Activated T-helper 1 cell treated with anti-CD3 and anti-CD28 coated beads, Interleukin-12 subunit alpha, Interleukin-12 subunit beta, Interleukin-2, Interleukin-4 antibody, amounts not matched to agents 30 ng/mL and 10 ng/mL and 1 ng/mL, durations not matched to agents 14 hours and 24 hours and 36 hours (primary cell): ENCODE results near the gene C17orf114.
"Not testable (repeated sequence)": the region's sequence is repeated elsewhere in the genome, so short reads cannot be mapped to it uniquely, and the experiment has no call there.

ENCODE experiments used
- DNase-seq: peaks from one replicate; pipeline ENCODE4 v3.0.0; 2021; ENCODE audit warnings: low spot score
- H3K27ac Mint-ChIP-seq: one replicate; pipeline ENCODE4 v1.8.0; 2021; ENCODE audit warnings: mild to moderate bottlenecking, mixed read lengths
- H3K27me3 Mint-ChIP-seq: one replicate; pipeline ENCODE4 v1.8.0; 2022; ENCODE audit warnings: mild to moderate bottlenecking, moderate library complexity, mixed read lengths; ENCODE audit not compliant: insufficient read depth
- H3K36me3 Mint-ChIP-seq: one replicate; pipeline ENCODE4 v1.8.0; 2021; ENCODE audit warnings: low read depth, mixed read lengths
- H3K4me1 Mint-ChIP-seq: one replicate; pipeline ENCODE4 v1.8.0; 2021; ENCODE audit warnings: low read depth, mixed read lengths
- H3K4me3 Mint-ChIP-seq: one replicate; pipeline ENCODE4 v1.8.0; 2021; ENCODE audit warnings: mild to moderate bottlenecking, moderate library complexity, mixed read lengths
- H3K9me3 Mint-ChIP-seq: one replicate; pipeline ENCODE4 v1.8.0; 2021; ENCODE audit warnings: mixed read lengths
- intact Hi-C: fragments of 100-400 bp; cut with micrococcal nuclease; formaldehyde crosslinking; loops from one replicate; pipeline ENCODE4 v1.15.1; 2024

C17orf114 gene

DNA sequence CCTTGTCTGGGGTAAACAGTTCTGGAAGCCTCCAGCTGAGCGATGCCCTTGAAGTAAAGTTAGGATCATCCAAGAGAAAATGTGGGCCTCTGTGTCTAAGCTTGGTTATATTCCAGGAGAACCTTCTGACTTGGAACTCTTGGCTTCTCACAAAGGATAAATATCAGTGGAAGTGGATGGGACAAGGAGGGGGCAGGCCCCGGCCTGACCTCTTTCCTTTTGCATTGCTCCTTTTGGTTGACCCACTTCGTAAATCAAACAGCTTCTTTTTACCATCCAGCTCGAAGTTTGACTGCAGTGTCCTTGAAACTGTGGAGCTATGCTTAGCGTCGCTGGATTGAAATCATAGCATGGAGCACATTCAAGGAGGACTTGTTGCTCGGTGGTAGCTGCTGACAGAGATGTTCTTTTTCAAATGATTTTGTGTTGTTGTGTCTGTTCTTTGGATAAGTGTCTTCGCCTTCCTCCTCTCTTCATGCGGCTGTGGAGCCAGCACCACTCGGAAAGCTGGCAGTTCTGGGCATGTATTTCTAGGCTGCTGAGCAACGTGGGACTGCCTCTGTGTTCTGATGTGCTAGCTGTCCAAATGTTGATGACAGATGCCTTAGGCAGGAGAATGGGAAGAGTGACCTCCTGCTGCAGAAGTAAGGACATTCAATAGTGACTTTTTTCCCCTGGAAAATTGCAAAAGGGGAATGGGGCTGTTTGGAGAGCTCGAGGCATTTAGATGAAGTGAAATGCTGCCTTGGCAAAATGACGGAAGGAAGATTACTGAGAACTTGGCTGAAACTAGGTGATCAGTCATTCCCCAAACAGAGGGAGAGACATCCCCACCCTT, 35.6 kb upstream of the C17orf114 start:
- Mint-ChIP-seq H3K36me3 (peaks cover 12% of the 10 kb centered on the region), H3K4me3 (no peak overlapping the region), H3K9me3 (no peaks in the 10 kb centered on the region), H3K4me1 (peaks cover 70% of the 10 kb centered on the region), H3K27ac (no peak overlapping the region), H3K27me3 (no peaks in the 10 kb centered on the region)
- DNase-seq, result no peak
- intact Hi-C loops, result loop anchor here (5.0 kb wide), 1 partner anchor 50 kb away; no protein-coding TSS in a partner anchor

DNA sequence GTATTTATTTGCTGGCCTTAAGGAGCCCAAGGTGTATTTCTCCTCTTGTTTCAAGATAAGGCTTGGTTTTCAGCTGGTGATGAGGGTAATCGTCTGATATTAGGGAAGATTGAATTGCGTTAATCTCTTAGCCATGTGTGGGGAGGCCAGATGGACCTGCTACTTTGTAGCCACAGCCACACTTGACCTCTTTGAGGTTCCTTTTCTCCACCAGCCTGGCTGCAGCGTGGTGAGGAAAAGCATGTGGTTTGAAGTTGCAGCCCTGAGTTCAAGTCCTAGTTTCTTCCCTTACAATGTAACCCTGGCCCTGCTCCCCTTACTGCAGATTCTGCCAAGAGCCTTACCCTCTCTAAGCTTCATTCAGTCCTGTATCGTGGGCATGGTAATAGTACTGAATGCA, 34.1 kb upstream of the C17orf114 start:
- H3K36me3 Mint-ChIP-seq, result peaks cover 12% of the 10 kb centered on the region
- no peak for DNase-seq
- no peaks in the 10 kb centered on the region for H3K27me3 Mint-ChIP-seq
- intact Hi-C loops, result loop anchor here (5.0 kb wide), 1 partner anchor 51 kb away; no protein-coding TSS in a partner anchor
- peak overlapping the region; percentile 88 for H3K4me3 Mint-ChIP-seq
- no peaks in the 10 kb centered on the region for H3K9me3 Mint-ChIP-seq
- H3K4me1 Mint-ChIP-seq, result peaks cover 59% of the 10 kb centered on the region
- no peak overlapping the region for H3K27ac Mint-ChIP-seq

DNA sequence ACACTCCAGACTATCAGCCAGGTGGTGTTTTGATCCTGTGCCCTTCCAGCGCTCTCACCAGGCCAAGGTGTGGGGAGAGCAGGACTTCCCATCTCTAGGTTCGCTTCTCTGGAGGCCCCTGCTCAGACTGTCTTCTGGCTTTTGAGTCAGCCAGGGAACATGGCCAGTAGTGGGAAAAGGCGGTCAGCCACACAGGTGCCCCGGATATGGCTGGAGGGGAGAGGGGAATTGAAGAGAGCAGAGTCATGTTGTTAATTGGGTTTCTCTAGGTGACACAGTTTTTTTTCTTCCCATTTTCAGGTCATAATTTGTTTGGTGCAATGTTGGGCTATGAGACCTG, 32.5 kb upstream of the C17orf114 start:
- intact Hi-C loops, result loop anchor here (5.0 kb wide), 2 partner anchors 53 to 113 kb away; partner anchors contain the start of gene PFN1
- Mint-ChIP-seq H3K4me3 (peak overlapping the region; percentile 88), H3K27me3 (no peaks in the 10 kb centered on the region), H3K36me3 (peaks cover 9% of the 10 kb centered on the region), H3K4me1 (peaks cover 43% of the 10 kb centered on the region), H3K27ac (peak overlapping the region; percentile 87), H3K9me3 (no peaks in the 10 kb centered on the region)
- DNase-seq, result no peak

DNA sequence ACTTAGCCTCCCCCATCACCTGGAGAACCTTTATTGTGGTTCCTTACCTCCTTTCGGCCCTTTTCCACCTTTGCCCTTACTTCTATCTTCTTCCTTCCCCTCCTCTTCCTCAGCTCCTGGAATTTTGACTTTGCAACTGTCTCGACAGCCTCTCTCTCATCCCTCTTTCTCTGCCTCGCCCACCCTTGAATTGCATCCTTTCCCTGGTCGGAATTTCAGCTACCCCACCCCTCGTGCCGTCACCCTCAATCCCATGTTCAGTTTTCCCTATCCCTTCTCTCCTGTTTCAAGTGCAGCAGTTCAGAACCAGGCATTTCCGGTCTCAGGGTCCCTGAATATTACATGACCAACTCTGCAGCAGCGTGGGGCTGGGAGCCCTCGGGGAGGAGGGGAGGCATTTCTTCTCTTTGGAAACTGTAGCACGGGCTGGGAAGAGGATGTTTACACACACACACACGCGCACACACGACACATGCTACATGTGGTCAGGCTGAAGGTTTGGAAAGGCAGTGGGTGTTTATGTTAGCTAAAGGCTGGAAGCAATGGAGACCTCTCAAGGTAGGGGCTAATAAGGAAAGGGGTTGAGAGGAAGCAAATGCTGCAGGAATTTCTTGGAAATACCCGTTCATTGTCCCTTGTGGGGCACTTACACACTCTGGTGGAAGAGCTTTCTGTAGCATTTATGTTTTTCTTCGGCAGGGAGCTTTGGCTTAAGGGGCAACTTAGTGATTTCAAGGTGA, 32.0 kb upstream of the C17orf114 start:
- Mint-ChIP-seq H3K27me3 (no peaks in the 10 kb centered on the region), H3K27ac (peak overlapping the region; percentile 87), H3K4me1 (peaks cover 38% of the 10 kb centered on the region), H3K9me3 (no peaks in the 10 kb centered on the region), H3K36me3 (peaks cover 9% of the 10 kb centered on the region), H3K4me3 (peak overlapping the region; percentile 88)
- DNase-seq, result no peak
- intact Hi-C loops, result loop anchor here (1.0 to 5.0 kb wide), 5 partner anchors 27 to 124 kb away; partner anchors contain the start of genes ARRB2, MED11, PFN1 and PLD2

DNA sequence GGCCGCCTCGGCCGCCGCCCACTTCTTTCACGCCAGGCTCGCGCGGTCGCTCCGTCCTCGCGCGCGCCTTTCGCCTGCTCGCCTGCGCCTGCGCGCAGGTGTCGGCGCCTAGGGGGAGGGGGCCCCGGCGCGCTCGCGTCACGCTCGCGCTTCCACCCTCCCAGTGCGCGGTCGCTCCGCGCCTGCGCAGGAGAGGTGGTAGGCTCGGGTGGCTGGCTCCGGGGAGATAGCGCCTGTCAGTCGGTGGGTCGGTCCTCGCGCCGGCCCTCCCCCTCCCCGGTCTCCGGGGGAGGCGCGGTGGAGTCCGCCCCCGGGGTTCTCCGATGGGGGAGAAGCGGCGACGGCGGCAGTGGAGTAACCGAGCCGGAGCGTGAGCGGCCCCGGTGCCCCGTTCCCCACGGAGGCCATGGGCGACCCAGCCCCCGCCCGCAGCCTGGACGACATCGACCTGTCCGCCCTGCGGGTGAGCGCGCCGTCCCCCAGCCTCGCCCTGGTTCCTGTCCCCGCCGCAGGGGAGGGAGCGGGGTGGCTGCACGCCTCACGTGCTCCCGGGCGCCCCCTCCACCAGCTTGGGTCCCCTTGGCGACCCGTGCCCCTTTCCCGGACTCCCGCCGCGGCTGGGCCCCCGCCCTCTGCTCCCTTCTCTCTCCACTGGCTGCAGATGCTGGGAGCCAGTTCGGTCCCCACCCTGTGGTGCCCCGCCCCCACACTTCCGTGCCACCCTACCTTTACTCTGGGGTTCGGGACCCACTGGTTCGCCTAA, 31.2 kb upstream of the C17orf114 start, which contains the start of gene MINK1:
Gene MINK1 (plus strand): TSS at position 163 of the 763 bp plus-strand sequence. CDS start 244 bp downstream, at position 407.
- intact Hi-C loops, result loop anchor here (1.0 to 5.0 kb wide), 5 partner anchors 26 to 123 kb away; partner anchors contain the start of genes ARRB2, MED11, PFN1 and PLD2
- no peaks in the 10 kb centered on the region for H3K27me3 Mint-ChIP-seq
- peak within 1 kb of the TSS; percentile 93 for H3K4me3 Mint-ChIP-seq
- peaks cover 36% of the 10 kb centered on the region for H3K4me1 Mint-ChIP-seq
- H3K36me3 Mint-ChIP-seq, result peaks cover 9% of the 10 kb centered on the region
- peak within 1 kb of the TSS; percentile 99 for H3K27ac Mint-ChIP-seq
- DNase-seq, result peak; percentile 90
- no peaks in the 10 kb centered on the region for H3K9me3 Mint-ChIP-seq

DNA sequence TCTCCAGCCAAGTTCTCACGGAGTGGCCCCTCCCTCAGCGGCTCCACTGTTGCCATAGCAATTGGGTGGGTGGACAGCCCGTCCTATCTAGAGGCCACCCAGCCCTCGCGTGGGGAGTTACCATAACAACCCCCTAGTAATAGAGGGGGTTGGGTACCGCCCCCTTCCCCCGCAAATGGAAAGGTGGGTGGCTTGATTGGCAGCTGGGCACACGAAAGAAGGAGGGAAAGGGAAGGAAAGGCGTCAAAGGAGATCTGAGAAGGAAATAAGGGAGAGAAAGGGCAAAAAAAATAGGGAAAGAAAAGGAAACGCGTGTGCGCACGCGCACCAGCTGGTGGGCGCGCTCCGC, 30.7 kb upstream of the C17orf114 start:
- not testable (repeated sequence) for H3K27me3 Mint-ChIP-seq, H3K36me3 Mint-ChIP-seq, H3K9me3 Mint-ChIP-seq, DNase-seq
- Mint-ChIP-seq H3K4me3 (peak overlapping the region; percentile 93), H3K4me1 (peaks cover 32% of the 10 kb centered on the region), H3K27ac (peak overlapping the region; percentile 99)
- intact Hi-C loops, result loop anchor here (1.0 to 5.0 kb wide), 5 partner anchors 26 to 123 kb away; partner anchors contain the start of genes ARRB2, MED11, PFN1 and PLD2

DNA sequence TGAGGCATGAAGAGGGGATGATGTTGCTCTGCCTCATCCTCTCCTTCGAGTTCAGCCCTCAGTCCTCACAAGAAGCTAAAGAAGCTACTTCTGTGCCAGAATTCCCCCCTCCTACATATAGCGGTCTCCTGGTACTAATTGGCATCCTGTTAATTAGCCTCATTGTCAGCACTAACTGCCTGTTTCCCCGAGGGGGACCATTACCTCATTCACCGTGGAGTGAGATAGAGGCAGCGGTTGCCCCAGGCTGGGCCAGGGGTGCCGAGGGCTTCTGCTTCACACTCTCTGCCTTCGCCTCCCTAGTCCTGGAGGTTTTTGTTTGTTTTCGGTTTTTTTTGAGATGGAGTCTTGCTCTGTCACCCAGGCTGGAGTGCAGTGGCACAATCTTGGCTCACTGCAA, 25.3 kb upstream of the C17orf114 start:
- Mint-ChIP-seq H3K36me3 (no peaks in the 10 kb centered on the region), H3K9me3 (no peaks in the 10 kb centered on the region), H3K27me3 (no peaks in the 10 kb centered on the region), H3K4me1 (no peaks in the 10 kb centered on the region), H3K27ac (no peak overlapping the region), H3K4me3 (no peak overlapping the region)
- DNase-seq, result no peak
- intact Hi-C loops, result no loop called here

DNA sequence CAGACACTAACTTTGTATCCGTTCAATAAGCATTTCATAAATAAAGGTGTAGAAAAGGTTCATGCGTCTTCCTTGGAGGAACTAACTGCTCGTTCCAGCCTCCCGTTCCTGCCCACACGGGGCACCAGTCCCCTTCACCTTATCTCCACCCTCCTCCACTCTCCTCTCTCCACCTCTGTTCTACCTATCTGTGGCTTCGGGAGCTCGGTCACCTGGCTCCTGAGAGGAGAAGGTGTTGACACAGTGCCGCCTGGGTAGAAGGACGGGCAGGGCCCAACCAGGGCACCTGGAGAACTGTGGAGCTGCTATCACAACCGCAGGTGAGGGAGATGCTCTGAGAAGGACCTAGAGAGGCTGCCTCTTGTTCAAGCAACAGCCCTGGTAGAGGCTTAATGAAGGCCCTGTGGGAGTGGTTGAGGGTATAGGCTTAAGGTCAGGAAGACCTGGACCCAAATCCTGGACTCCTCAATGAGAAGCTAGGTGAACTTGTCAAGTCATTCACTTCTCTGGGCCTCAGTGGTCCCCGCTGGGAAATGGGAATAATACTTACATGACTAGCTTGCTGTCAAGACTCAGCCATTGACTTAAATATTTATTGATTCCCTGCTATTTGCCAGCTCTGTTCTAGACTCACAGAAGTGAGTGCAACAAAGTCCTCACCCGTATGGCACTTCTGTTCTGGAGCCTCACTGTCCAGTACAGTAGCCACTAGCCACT, 21.4 kb upstream of the C17orf114 start:
- Mint-ChIP-seq H3K9me3 (no peaks in the 10 kb centered on the region), H3K4me1 (no peaks in the 10 kb centered on the region), H3K27me3 (no peaks in the 10 kb centered on the region), H3K27ac (no peak overlapping the region), H3K4me3 (no peak overlapping the region), H3K36me3 (peaks cover 4% of the 10 kb centered on the region)
- no peak for DNase-seq
- intact Hi-C loops, result no loop called here

DNA sequence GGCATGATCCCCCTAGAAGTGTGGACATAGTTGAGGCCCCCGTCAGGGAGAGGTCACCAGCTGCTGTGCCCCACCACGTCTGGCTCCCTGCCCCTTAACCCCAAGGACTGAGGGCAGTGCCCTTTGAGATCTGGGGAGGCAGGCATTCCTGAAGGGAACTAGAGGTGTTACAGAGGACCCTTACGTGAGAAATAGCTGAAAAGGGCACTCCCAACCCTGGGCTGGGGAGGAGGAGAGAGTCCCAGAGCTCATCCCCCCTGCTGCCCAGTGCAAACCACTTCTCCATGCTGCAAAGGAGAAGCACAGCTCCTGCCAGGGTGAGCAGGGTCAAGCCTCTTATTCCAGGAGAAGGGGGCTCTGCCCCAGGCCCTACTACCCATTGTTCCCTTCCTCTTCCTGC, 20.7 kb upstream of the C17orf114 start:
- intact Hi-C loops, result no loop called here
- Mint-ChIP-seq H3K27me3 (no peaks in the 10 kb centered on the region), H3K4me3 (no peak overlapping the region), H3K9me3 (no peaks in the 10 kb centered on the region), H3K36me3 (peaks cover 4% of the 10 kb centered on the region), H3K4me1 (no peaks in the 10 kb centered on the region), H3K27ac (no peak overlapping the region)
- DNase-seq, result no peak

DNA sequence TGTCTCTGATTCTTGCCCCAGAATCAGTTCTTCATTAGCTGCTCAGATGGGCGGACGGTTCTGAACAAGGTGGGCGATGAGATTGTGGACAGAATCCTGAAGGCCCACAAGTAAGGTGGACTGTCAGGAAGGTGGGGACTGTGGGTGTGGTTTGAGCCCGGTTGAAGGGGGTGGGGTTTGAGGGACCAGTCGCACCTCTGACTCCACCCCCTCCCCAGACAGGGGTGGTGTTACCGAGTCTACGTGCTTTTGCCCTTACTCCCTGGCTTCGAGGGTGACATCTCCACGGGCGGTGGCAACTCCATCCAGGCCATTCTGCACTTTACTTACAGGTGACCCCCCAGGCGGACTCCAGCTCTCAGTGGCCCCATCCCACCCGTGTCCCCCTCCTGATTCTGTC, 16.1 kb upstream of the C17orf114 start:
- Mint-ChIP-seq H3K27ac (no peak overlapping the region), H3K27me3 (no peaks in the 10 kb centered on the region), H3K4me3 (no peak overlapping the region), H3K9me3 (no peaks in the 10 kb centered on the region), H3K4me1 (no peaks in the 10 kb centered on the region), H3K36me3 (peaks cover 12% of the 10 kb centered on the region)
- no peak for DNase-seq
- intact Hi-C loops, result no loop called here

DNA sequence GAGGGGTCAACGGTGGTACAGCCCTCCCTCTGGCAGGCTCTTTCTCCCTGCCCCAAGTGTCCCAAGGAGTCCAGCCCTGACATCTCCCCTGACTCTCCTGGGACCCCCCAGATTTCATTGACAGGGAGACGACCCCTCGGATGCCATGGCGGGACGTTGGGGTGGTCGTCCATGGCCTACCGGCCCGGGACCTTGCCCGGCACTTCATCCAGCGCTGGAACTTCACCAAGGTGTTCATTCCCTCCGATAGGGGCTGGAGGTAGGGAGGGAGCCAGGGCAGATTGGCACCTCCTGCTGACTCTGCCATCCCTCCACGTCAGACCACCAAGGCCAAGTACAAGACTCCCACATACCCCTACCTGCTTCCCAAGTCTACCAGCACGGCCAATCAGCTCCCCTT, 14.7 kb upstream of the C17orf114 start:
- Mint-ChIP-seq H3K4me1 (no peaks in the 10 kb centered on the region), H3K27ac (no peak overlapping the region), H3K27me3 (no peaks in the 10 kb centered on the region), H3K9me3 (no peaks in the 10 kb centered on the region), H3K36me3 (peaks cover 12% of the 10 kb centered on the region), H3K4me3 (no peak overlapping the region)
- intact Hi-C loops, result no loop called here
- no peak for DNase-seq

DNA sequence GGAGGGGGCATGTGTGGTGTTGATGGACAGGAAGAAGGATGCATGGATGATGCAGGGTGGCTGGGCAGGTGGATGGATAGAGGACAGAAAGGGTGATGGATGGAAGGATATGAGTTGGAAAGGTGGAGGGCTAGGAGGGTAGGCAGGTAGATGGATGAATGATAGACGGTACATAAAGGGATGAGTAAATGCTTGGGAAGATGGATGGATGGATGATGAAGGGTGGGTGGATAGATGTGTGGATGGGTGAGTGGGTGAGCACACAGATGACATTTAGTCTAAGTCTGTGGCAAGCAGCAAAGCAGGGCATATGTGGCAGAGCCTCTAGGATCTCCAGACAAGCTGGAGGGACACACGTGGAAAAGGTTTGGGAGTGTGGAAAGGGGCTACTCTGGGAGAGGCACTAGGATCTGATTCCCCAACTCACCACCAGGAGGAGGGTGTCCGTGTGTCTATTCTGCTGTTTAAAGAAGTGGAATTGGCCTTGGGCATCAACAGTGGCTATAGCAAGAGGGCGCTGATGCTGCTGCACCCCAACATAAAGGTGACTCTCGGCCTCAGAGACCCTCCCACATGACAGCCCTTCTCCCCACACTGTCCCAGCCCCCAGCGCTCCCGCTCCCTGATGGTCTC, 13.0 kb upstream of the C17orf114 start:
- H3K4me3 Mint-ChIP-seq, result no peak overlapping the region
- no peak for DNase-seq
- peaks cover 14% of the 10 kb centered on the region for H3K36me3 Mint-ChIP-seq
- no peaks in the 10 kb centered on the region for H3K27me3 Mint-ChIP-seq
- no peaks in the 10 kb centered on the region for H3K9me3 Mint-ChIP-seq
- peaks cover 5% of the 10 kb centered on the region for H3K4me1 Mint-ChIP-seq
- H3K27ac Mint-ChIP-seq, result no peak overlapping the region
- intact Hi-C loops, result no loop called here
